IMR-90 (cell line): ENCODE results near the gene PPP3CA. TPM values are rescaled to one million over a fixed set of nuclear protein-coding genes. Genes with fewer than 3 reads are reported as not detected.

ENCODE experiments used
- ATAC-seq: fragments of 200-7000 bp; cut with Tn5 transposase; 2 replicates; pipeline ENCODE4 v1.9.1; 2020; ENCODE audit warnings: low read depth, mild to moderate bottlenecking, moderate library complexity
- BruUV-seq: library from RNA; stranded (reverse); fragments of 400-500 nt; replicated peaks from 2 replicates; lab custom pipeline; 2021; lab: Mats Ljungman, UMichigan
- CTCF ChIA-PET: fragments of 300-600 bp; formaldehyde crosslinking; extraction: SDS; loops from one replicate; lab custom pipeline; 2021; ENCODE audit warnings: antibody characterized with exemption; lab: Yijun Ruan, JAX
- POLR2A ChIA-PET: fragments of 300-600 bp; sonication (Branson Sonifier 250); formaldehyde crosslinking; loops from one replicate; lab custom pipeline; 2022; ENCODE audit warnings: antibody characterized with exemption; ENCODE audit not compliant: unreplicated experiment; lab: Charles Lee
- DNase-seq: peaks from one replicate; pipeline ENCODE4 v3.0.0; 2013
- H2AFZ ChIP-seq: replicated peaks from 2 replicates; pipeline ENCODE3; 2013; ENCODE audit warnings: low read length, mild to moderate bottlenecking; ENCODE audit not compliant: poor library complexity
- H2AK5ac ChIP-seq: 2 replicates; pipeline ENCODE4 v1.6.1; 2013; ENCODE audit warnings: low read depth, low read length, inconsistent platforms
- H2AK9ac ChIP-seq: replicated peaks from 2 replicates; pipeline ENCODE3; 2013; ENCODE audit warnings: mild to moderate bottlenecking, low read depth, low read length, moderate library complexity; ENCODE audit not compliant: poor library complexity
- H2BK120ac ChIP-seq: 2 replicates; pipeline ENCODE4 v1.6.1; 2013; ENCODE audit warnings: low read depth, low read length, inconsistent platforms
- H2BK15ac ChIP-seq: 3 replicates; pipeline ENCODE4 v1.6.1; 2013; ENCODE audit warnings: low read depth, low read length, inconsistent platforms
- H2BK20ac ChIP-seq: 2 replicates; pipeline ENCODE4 v1.6.1; 2013; ENCODE audit warnings: low read depth, mild to moderate bottlenecking, inconsistent platforms, low read length, moderate library complexity
- H2BK5ac ChIP-seq: 2 replicates; pipeline ENCODE4 v1.6.1; 2013; ENCODE audit warnings: mild to moderate bottlenecking, low read depth, low read length, inconsistent platforms; ENCODE audit not compliant: poor library complexity, severe bottlenecking
- H3K14ac ChIP-seq: replicated peaks from 2 replicates; pipeline ENCODE4 v1.6.1; 2013; ENCODE audit warnings: low read depth, low read length, inconsistent platforms
- H3K18ac ChIP-seq: 2 replicates; pipeline ENCODE4 v1.6.1; 2013; ENCODE audit warnings: low read depth, low read length, control low read depth
- H3K23ac ChIP-seq: 2 replicates; pipeline ENCODE4 v1.6.1; 2013; ENCODE audit warnings: low read depth, low read length, inconsistent platforms
- H3K27ac ChIP-seq: 2 replicates; pipeline ENCODE4 v1.5.1; 2013; ENCODE audit warnings: mild to moderate bottlenecking, control low read depth, low read length; ENCODE audit not compliant: insufficient read depth
- H3K27me3 ChIP-seq: 2 replicates; pipeline ENCODE4 v1.6.1; 2013; ENCODE audit warnings: low read length; ENCODE audit not compliant: control insufficient read depth, insufficient read depth
- H3K36me3 ChIP-seq: 2 replicates; pipeline ENCODE4 v1.6.1; 2013; ENCODE audit warnings: low read length, mixed read lengths; ENCODE audit not compliant: control insufficient read depth, insufficient read depth
- H3K4ac ChIP-seq: 2 replicates; pipeline ENCODE4 v1.6.1; 2013; ENCODE audit warnings: low read depth, low read length, inconsistent platforms
- H3K4me1 ChIP-seq: 2 replicates; pipeline ENCODE4 v1.6.1; 2013; ENCODE audit warnings: low read length, mixed read lengths; ENCODE audit not compliant: control insufficient read depth, insufficient read depth
- H3K4me2 ChIP-seq: 2 replicates; pipeline ENCODE4 v1.6.1; 2013; ENCODE audit warnings: low read depth, mild to moderate bottlenecking, control low read depth, low read length, moderate library complexity
- H3K4me3 ChIP-seq: 2 replicates; pipeline ENCODE4 v1.5.1; 2013; ENCODE audit warnings: low read depth, mild to moderate bottlenecking, control low read depth, low read length, moderate library complexity; ENCODE audit not compliant: insufficient read depth
- H3K56ac ChIP-seq: 2 replicates; pipeline ENCODE4 v1.6.1; 2013; ENCODE audit warnings: low read length, inconsistent platforms; ENCODE audit not compliant: insufficient read depth; ENCODE audit errors: extremely low read depth
- H3K79me1 ChIP-seq, 2 experiments: 2 replicates each; pipeline ENCODE4 v1.6.1; 2013; ENCODE audit warnings: low read length in 2 of 2, inconsistent platforms in 1 of 2, low read depth in 1 of 2
- H3K9ac ChIP-seq: 2 replicates; pipeline ENCODE4 v1.6.1; 2013; ENCODE audit warnings: low read depth, low read length, control low read depth
- H3K9me1 ChIP-seq: 2 replicates; pipeline ENCODE4 v1.6.1; 2013; ENCODE audit warnings: low read length, inconsistent platforms; ENCODE audit not compliant: insufficient read depth
- H3K9me3 ChIP-seq: 2 replicates; pipeline ENCODE4 v1.6.1; 2013; ENCODE audit warnings: low read length; ENCODE audit not compliant: control insufficient read depth, insufficient read depth
- H4K20me1 ChIP-seq: 2 replicates; pipeline ENCODE4 v1.6.1; 2013; ENCODE audit warnings: low read length, inconsistent platforms; ENCODE audit not compliant: insufficient read depth
- H4K5ac ChIP-seq: 2 replicates; pipeline ENCODE4 v1.6.1; 2013; ENCODE audit warnings: mild to moderate bottlenecking, low read depth, low read length, control low read depth
- H4K8ac ChIP-seq, 2 experiments: 2 replicates each; pipeline ENCODE4 v1.6.1; 2013; ENCODE audit warnings: low read depth in 2 of 2, low read length in 2 of 2, control low read depth in 1 of 2, inconsistent platforms in 1 of 2
- H4K91ac ChIP-seq: 2 replicates; pipeline ENCODE4 v1.6.1; 2013; ENCODE audit warnings: low read depth, low read length, inconsistent platforms; ENCODE audit not compliant: insufficient read depth
- CEBPB ChIP-seq: IDR thresholded peaks from 2 replicates; pipeline ENCODE4 v1.6.1; 2012; ENCODE audit warnings: low read depth, low read length, improper control_type of control experiment
- CHD1 ChIP-seq: IDR thresholded peaks from 2 replicates; pipeline ENCODE4 v1.6.1; 2012; ENCODE audit warnings: low read depth, low read length, improper control_type of control experiment
- ELK1 ChIP-seq: fragments of 150-350 bp; IDR thresholded peaks from 2 replicates; pipeline ENCODE4 v1.6.1; 2016; ENCODE audit warnings: low read depth, mild to moderate bottlenecking, low read length, moderate library complexity, borderline replicate concordance
- MAFK ChIP-seq: IDR thresholded peaks from 2 replicates; pipeline ENCODE4 v1.6.1; 2012; ENCODE audit warnings: low read depth, low read length, improper control_type of control experiment
- MAZ ChIP-seq: IDR thresholded peaks from 2 replicates; pipeline ENCODE4 v1.6.1; 2012; ENCODE audit warnings: low read depth, mild to moderate bottlenecking, low read length, improper control_type of control experiment, moderate library complexity, borderline replicate concordance
- MXI1 ChIP-seq: IDR thresholded peaks from 2 replicates; pipeline ENCODE4 v1.6.1; 2012; ENCODE audit warnings: low read depth, mild to moderate bottlenecking, low read length, moderate library complexity, borderline replicate concordance
- RCOR1 ChIP-seq: IDR thresholded peaks from 2 replicates; pipeline ENCODE4 v1.6.1; 2012; ENCODE audit warnings: mild to moderate bottlenecking, low read length, improper control_type of control experiment; ENCODE audit not compliant: insufficient replicate concordance
- RFX5 ChIP-seq: IDR thresholded peaks from 2 replicates; pipeline ENCODE4 v1.8.0; 2012; ENCODE audit warnings: low read depth, mild to moderate bottlenecking, low read length, moderate library complexity
- SMC3 ChIP-seq: fragments of 150-350 bp; IDR thresholded peaks from 2 replicates; pipeline ENCODE4 v1.6.1; 2016; ENCODE audit warnings: low read depth, mild to moderate bottlenecking, antibody characterized with exemption, low read length, moderate library complexity
- USF2 ChIP-seq: fragments of 150-350 bp; IDR thresholded peaks from 2 replicates; pipeline ENCODE4 v1.6.1; 2017; ENCODE audit warnings: mild to moderate bottlenecking, antibody characterized with exemption, low read length, low read depth
- WGBS, 2 experiments: methylation state at CpG; one replicate each; pipeline versions ENCODE4 v1.1.5 to v1.1.7; 2013; ENCODE audit warnings: missing lambda C conversion rate in 2 of 2; ENCODE audit not compliant: insufficient read length in 1 of 2; ENCODE audit errors: extremely low coverage in 2 of 2; 5-methylcytosine and 5-hydroxymethylcytosine counted together
- dilution Hi-C: fragments of 300-500 bp; cut with HindIII; formaldehyde crosslinking; loops from one replicate; pipeline ENCODE4 v1.14.3; 2018; ENCODE audit warnings: low sequenced_read_pairs; ENCODE audit not compliant: unreplicated experiment
- in situ Hi-C: fragments of 300-500 bp; cut with MboI; formaldehyde crosslinking; loops from 3 replicates; pipeline ENCODE4 v1.14.3; 2019; ENCODE audit warnings: low sequenced_read_pairs, inconsistent platforms, mixed read lengths
- intact Hi-C: fragments of 100-400 bp; cut with micrococcal nuclease; formaldehyde crosslinking; loops from 2 replicates; pipeline ENCODE4 v1.10.0; 2022
- polyA plus RNA-seq, 3 experiments: library from polyadenylated mRNA; depleted of rRNA; stranded (reverse); fragments of >200 nt; gene quantifications; 2 replicates each; pipeline ENCODE4 v1.2.3, GENCODE V29; 2012; ENCODE audit warnings: low replicate concordance in 1 of 3
- total RNA-seq: library from RNA; depleted of rRNA; stranded (reverse); fragments of >200 nt; gene quantifications from 2 replicates; pipeline ENCODE4 v1.2.3, GENCODE V29; 2012

PPP3CA gene
- total and polyA plus RNA-seq, 2 of the 4 experiments (the other 2 are of a cell fraction), result 14.5 to 48.6 TPM

GRCh38 chr4:101174679-101175345 lies 172.5 kb downstream of the PPP3CA start:
- H3K9me1 ChIP-seq, result 0 out of 2 replicates have a peak, but pooled peaks cover 6% of the 10 kb centered on the region
- H2BK120ac ChIP-seq, result no peak overlapping the region
- no peak overlapping the region for H3K4me3 ChIP-seq
- H3K4me1 ChIP-seq, result peaks cover 5% of the 10 kb centered on the region; the same call in 1 of the 2 replicates
- POLR2A ChIA-PET, result no interaction called here
- H2AK9ac ChIP-seq, result no peak overlapping the region
- no peak overlapping the region for H4K5ac ChIP-seq
- no peak overlapping the region for H4K8ac ChIP-seq
- peak overlapping the region; percentile 20; the same call in 1 of the 2 replicates for H3K23ac ChIP-seq
- H3K4me2 ChIP-seq, result no peak overlapping the region
- peaks cover 4% of the 10 kb centered on the region; the same call in 1 of the 2 replicates for H4K20me1 ChIP-seq
- no peak overlapping the region for H3K14ac ChIP-seq
- in situ Hi-C loops (loop anchor here (25.0 kb wide), 1 partner anchor 562 kb away; no protein-coding TSS in a partner anchor), dilution Hi-C loops (no loop called here), intact Hi-C loops (loop anchor here (10.0 kb wide), 1 partner anchor 1090 kb away; no protein-coding TSS in a partner anchor)
- H2AK5ac ChIP-seq, result no peak overlapping the region
- CTCF ChIA-PET, result no interaction called here
- no CpG with 5 or more reads among the region's 4 CpGs for WGBS, 2 experiments
- H3K27me3 ChIP-seq, result no peaks in the 10 kb centered on the region
- no peak overlapping the region for H2AFZ ChIP-seq
- TF ChIP-seq ELK1 (no peak), RCOR1 (no peak), SMC3 (no peak), RFX5 (no peak), CHD1 (no peak), CEBPB (no peak), MXI1 (no peak), MAZ (no peak), MAFK (no peak), USF2 (no peak)
- H2BK20ac ChIP-seq, result 0 out of 2 replicates have a peak overlapping the region, but pooled peaks have one; percentile 17
- no peak overlapping the region for H3K27ac ChIP-seq
- H3K79me1 ChIP-seq, result peaks cover 9 to 24% of the 10 kb centered on the region in 2 experiments; a peak in 3 of 4 replicates
- BruUV-seq, result no TSS peak
- no peak for DNase-seq
- no peak overlapping the region for H4K91ac ChIP-seq
- no peak overlapping the region for H3K56ac ChIP-seq
- H2BK15ac ChIP-seq, result no peak overlapping the region
- no peak overlapping the region for H2BK5ac ChIP-seq
- no peaks in the 10 kb centered on the region for H3K36me3 ChIP-seq
- H3K4ac ChIP-seq, result no peak overlapping the region
- H3K9ac ChIP-seq, result no peak overlapping the region
- H3K18ac ChIP-seq, result no peak overlapping the region
- no peaks in the 10 kb centered on the region for H3K9me3 ChIP-seq
- no peak for ATAC-seq
